ENCODE data around the gene BMP2K. TPM values are rescaled to one million over a fixed set of nuclear protein-coding genes. Genes with fewer than 3 reads are reported as not detected.

The BMP2K gene
- polyA plus RNA-seq, 1 donor (not counting 4 experiments of a cell fraction or from before 2014, with no cell fraction given) = 35.4 TPM

DNA sequence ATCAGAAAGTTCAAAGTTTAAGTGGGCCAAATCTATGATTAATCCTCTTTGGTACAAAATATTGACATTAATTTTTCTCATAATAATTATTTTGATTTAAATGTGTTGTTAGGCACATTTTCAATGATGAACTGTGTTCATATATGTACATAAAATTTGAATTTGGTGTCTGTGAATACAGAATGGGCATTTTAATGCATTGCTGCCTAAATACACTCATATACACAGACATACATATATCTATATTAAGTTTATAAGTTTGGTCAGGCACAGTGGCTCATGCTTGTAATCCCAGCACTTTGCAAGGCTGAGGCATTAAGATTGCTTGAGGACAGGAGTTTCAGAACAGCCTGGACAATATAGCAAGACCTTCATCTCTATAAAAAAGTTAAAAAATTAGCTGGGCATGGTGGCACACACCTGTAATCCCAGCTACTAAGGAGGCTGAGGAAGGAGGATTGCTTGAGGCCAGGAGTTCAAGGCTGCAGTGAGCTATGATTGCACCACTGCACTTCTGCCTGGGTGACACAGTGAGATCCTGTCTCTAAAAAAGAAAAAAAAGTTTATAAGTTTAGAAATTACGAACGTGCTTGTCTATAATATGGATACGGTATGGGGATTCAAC, 12.3 kb upstream of the BMP2K start:
- Histone ChIP-seq H3K27me3 (ENCODE audit: control insufficient read depth, extremely low read depth, insufficient read depth, low read length) (no peaks in the 10 kb centered on the region), H3K79me2 (ENCODE audit: control insufficient read depth, insufficient read depth, low read length) (no peaks in the 10 kb centered on the region), H3K9me1 (ENCODE audit: control insufficient read depth, extremely low read depth, insufficient read depth, low read length) (no peaks in the 10 kb centered on the region), H3K4me2 (ENCODE audit: control insufficient read depth, extremely low read depth, insufficient read depth, low read depth, low read length) (no peak overlapping the region), H3K4me1 (ENCODE audit: control insufficient read depth, extremely low read depth, insufficient read depth, low read length) (peaks cover 11% of the 10 kb centered on the region), H3K27ac (ENCODE audit: control insufficient read depth, insufficient read depth, low read length) (no peak overlapping the region), H3K36me3 (ENCODE audit: control insufficient read depth in 2 of 2, extremely low read depth in 1 of 2, insufficient read depth in 2 of 2, low read length in 2 of 2) (no peaks in the 10 kb centered on the region), H3K9ac (ENCODE audit: control insufficient read depth, extremely low read depth, insufficient read depth, low read length) (no peak overlapping the region), H3K4me3 (ENCODE audit: control insufficient read depth in 2 of 3, extremely low read depth in 1 of 3, insufficient read depth in 2 of 3, low read depth in 1 of 3, low read length in 3 of 3) (no peak overlapping the region), H2AFZ (ENCODE audit: control insufficient read depth, low read length) (no peak overlapping the region), H3K9me3 (ENCODE audit: control insufficient read depth, low read depth, low read length) (no peaks in the 10 kb centered on the region), H4K20me1 (ENCODE audit: control insufficient read depth, extremely low read depth, insufficient read depth, low read length) (no peaks in the 10 kb centered on the region)
- no peak for DNase-seq (ENCODE audit: low read depth, low spot score)
- dilution Hi-C loops (cut with MboI; ENCODE audit: extremely low pct_ligation_motif_present, low sequenced_read_pairs) = no loop called here
- no peak for TF ChIP-seq EZH2 (IDR thresholded peaks at IDR 0.05; ENCODE audit: low read length)
- TF ChIP-seq CTCF (optimal IDR thresholded peaks at IDR 0.05 in 1 of 3, IDR thresholded peaks at IDR 0.05 in 1 of 3, conservative IDR thresholded peaks at IDR 0.05 in 1 of 3; ENCODE audit: extremely low read depth in 1 of 3, insufficient read depth in 2 of 3, low read length in 3 of 3) = no peak
- no peak for FAIRE-seq

GRCh38 chr4:78764498-78764961, 11.6 kb upstream of the BMP2K start:
- H3K4me2 ChIP-seq (ENCODE audit: control insufficient read depth, extremely low read depth, insufficient read depth, low read depth, low read length) = no peak overlapping the region
- no peak overlapping the region for H3K4me3 ChIP-seq (ENCODE audit: control insufficient read depth in 2 of 3, extremely low read depth in 1 of 3, insufficient read depth in 2 of 3, low read depth in 1 of 3, low read length in 3 of 3)
- peak overlapping the region; percentile 32 for H3K27ac ChIP-seq (ENCODE audit: control insufficient read depth, insufficient read depth, low read length)
- dilution Hi-C loops (cut with MboI; ENCODE audit: extremely low pct_ligation_motif_present, low sequenced_read_pairs) = no loop called here
- H4K20me1 ChIP-seq (ENCODE audit: control insufficient read depth, extremely low read depth, insufficient read depth, low read length) = no peaks in the 10 kb centered on the region
- no peak for TF ChIP-seq EZH2 (IDR thresholded peaks at IDR 0.05; ENCODE audit: low read length)
- no peak for TF ChIP-seq CTCF (optimal IDR thresholded peaks at IDR 0.05 in 1 of 3, IDR thresholded peaks at IDR 0.05 in 1 of 3, conservative IDR thresholded peaks at IDR 0.05 in 1 of 3; ENCODE audit: extremely low read depth in 1 of 3, insufficient read depth in 2 of 3, low read length in 3 of 3)
- no peak for FAIRE-seq
- no peaks in the 10 kb centered on the region for H3K9me3 ChIP-seq (ENCODE audit: control insufficient read depth, low read depth, low read length)
- H3K9me1 ChIP-seq (ENCODE audit: control insufficient read depth, extremely low read depth, insufficient read depth, low read length) = no peaks in the 10 kb centered on the region
- DNase-seq (ENCODE audit: low read depth, low spot score) = no peak
- H3K79me2 ChIP-seq (ENCODE audit: control insufficient read depth, insufficient read depth, low read length) = no peaks in the 10 kb centered on the region
- H3K27me3 ChIP-seq (ENCODE audit: control insufficient read depth, extremely low read depth, insufficient read depth, low read length) = no peaks in the 10 kb centered on the region
- H3K4me1 ChIP-seq (ENCODE audit: control insufficient read depth, extremely low read depth, insufficient read depth, low read length) = peaks cover 14% of the 10 kb centered on the region
- no peak overlapping the region for H2AFZ ChIP-seq (ENCODE audit: control insufficient read depth, low read length)
- H3K36me3 ChIP-seq (ENCODE audit: control insufficient read depth in 2 of 2, extremely low read depth in 1 of 2, insufficient read depth in 2 of 2, low read length in 2 of 2) = no peaks in the 10 kb centered on the region
- no peak overlapping the region for H3K9ac ChIP-seq (ENCODE audit: control insufficient read depth, extremely low read depth, insufficient read depth, low read length)
